Transverse colon (tissue), 4 donors: Measurements from ENCODE around the gene MYO3A.

Experiments used
- CTCF ChIP-seq, 5 experiments: fragments of 200-600 bp in 3 of 5; fragments of 450-650 bp in 2 of 5; sonication (generic) in 3 of 5; IDR thresholded peaks; 1 replicate in 2 of 5; 2 replicates in 3 of 5; pipeline ENCODE4 v1.5.1; 2016 to 2017; ENCODE audit warnings: antibody characterized with exemption in 5 of 5, inconsistent platforms in 3 of 5, mild to moderate bottlenecking in 2 of 5, moderate library complexity in 1 of 5
- POLR2A ChIP-seq: fragments of 450-650 bp; IDR thresholded peaks from one replicate; pipeline ENCODE4 v1.6.1; 2016; ENCODE audit warnings: antibody characterized with exemption, mild to moderate bottlenecking, moderate library complexity
- POLR2AphosphoS5 ChIP-seq, 3 donors: sonication (generic); formaldehyde crosslinking; IDR thresholded peaks; one replicate each; pipeline ENCODE4 v1.6.1; 2016; ENCODE audit warnings: antibody characterized with exemption in 3 of 3

GRCh38 chr10:25896421-25896820 is 37.6 kb upstream of the MYO3A start:
- TF ChIP-seq POLR2A (no peak), CTCF (IDR thresholded peaks at IDR 0.05) (no peak), POLR2AphosphoS5 (IDR thresholded peaks at IDR 0.05) (no peak)
